SIG-M5 (cell line): ENCODE measurements around the gene SAMM50.

Experiments
- DNase-seq: peaks from one replicate; lab custom pipeline; 2025; lab: John Stamatoyannopoulos, UW

The SAMM50 gene

GRCh38 chr22:43945632-43946383, 9.4 kb upstream of the SAMM50 start:
- no peak for DNase-seq

GRCh38 chr22:43946384-43946667, 8.9 kb upstream of the SAMM50 start:
- no peak for DNase-seq

DNA sequence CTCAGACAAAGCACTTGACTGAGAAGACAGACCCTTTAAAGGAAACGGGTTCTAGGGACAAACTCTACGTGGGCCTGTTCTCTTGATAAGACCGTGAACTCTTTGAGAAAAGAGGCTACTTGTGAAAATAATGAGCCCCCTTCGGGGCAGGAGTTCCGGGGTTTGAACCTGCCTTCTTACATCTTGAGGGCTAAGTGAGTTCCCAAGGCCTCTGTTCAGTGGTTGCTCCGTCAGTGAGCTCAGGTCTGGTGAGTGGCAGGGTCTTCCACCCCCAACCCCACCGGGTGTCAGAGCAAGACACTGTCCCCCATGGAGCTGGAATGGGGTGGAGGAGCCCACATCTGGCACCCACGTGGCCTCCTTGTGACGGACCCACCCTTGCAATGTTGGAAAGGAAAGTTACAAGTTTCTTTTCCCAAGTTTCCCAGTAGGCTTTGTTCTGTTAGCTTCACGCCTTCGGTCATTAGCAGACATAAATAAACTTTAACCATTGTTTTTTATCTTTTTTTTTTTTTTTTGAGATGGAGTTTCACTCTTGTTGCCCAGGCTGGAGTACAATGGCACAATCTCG, 6.3 kb upstream of the SAMM50 start:
- DNase-seq, result no peak

- DNase-seq, result no peak
Observed at GRCh38 chr22:43951391-43951790, 3.9 kb upstream of the SAMM50 start.

GRCh38 chr22:43951966-43952365, 3.3 kb upstream of the SAMM50 start:
- DNase-seq, result no peak

GRCh38 chr22:43953988-43954785, 1.1 kb upstream of the SAMM50 start:
- DNase-seq, result no peak

DNA sequence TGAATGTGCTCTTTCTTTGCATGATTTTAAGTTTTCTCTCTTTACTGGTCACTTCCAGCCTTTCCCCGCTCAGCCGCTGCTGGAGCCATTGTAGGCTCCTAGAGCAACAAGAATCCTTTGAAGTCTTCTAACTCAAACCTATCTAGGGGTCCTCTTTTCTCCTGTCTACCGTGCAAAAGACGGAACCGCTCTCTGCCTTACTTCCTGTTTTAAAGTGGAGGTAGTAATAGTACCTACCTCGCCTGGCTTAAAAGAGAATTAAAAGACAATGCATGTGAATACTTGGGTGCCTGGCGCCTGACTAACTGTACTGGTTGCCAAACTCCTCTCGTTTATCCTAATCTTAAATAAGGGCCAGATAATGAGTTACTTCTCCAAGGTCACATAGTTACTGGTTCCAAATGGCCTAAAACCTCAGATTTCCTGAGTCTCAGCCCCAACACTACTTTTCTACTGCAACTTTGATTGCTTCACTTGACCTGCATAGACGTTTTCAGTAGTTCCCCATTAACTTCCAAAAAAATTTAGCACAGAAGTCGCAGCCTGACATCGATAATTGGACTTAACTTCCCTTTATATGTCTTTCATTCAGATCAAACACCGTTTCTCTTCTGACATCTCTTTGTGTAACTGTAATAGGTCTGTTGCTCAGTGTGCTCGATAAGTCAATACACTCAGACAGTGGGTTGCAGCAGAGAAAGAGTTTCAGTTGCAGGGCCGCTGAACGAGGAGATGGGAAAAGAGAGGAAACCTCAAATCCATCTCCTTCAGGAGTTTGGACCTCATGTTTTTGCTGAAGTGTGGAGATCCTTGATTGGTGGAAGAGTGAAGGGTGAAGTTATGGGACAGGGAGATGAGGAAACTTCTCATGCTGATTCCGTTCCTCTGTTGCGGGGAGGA, 891 bp downstream of the SAMM50 start:
- DNase-seq, result no peak

DNA sequence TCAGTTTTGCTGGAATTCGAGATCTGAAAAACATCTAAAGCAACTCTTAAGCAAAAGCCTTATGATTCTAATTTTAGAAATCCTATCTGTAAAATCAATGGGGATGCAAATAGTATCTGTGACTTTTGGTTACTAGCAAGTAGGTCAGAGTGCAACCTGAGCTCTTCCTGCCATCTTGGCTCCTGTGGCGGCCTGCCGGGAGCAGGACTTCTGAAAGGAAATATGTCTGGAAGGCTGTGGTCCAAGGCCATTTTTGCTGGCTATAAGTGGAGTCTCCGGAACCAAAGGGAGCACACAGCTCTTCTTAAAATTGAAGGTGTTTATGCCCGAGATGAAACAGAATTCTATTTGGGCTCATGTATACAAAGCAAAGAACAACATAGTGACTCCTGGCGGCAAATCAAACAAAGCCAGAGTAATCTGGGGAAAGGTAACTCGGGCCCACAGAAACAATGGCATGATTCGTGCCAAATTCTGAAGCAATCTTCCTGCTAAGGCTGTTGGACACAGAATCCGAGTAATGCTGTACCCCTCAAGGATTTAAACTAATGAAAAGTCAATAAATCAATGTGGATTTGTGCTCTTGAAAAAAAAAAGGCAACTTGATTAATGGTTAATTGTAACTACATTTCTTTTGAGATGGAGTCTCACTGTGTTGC, 1.7 kb downstream of the SAMM50 start:
- DNase-seq, result no peak

GRCh38 chr22:43957871-43958270, 2.6 kb downstream of the SAMM50 start:
- no peak for DNase-seq

DNA sequence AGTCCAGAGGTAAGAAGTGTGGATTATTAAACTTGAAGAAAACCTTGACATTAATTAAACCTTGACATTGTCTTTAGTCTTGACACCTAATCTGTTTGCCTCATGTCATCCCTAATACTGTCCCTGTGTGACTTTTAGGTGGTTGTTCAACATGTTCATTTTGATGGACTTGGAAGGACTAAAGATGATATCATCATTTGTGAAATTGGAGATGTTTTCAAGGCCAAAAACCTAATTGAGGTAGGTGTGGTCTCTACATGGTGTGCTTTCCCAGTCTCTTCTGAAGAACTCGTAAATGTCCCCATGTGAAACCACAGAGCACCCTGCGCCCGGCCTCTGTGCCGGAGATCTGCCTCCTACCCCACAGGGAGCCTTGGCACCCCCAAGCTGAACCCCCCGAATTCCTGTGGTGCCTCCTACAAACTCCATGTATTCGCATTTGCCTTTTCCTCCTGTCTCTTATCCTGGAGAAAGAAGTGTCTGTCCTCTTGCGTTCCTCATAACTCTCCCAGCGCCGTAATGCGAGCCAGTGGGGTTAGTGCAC, 9.1 kb downstream of the SAMM50 start:
- no peak for DNase-seq

GRCh38 chr22:43967069-43967468, 11.8 kb downstream of the SAMM50 start:
- no peak for DNase-seq

DNA sequence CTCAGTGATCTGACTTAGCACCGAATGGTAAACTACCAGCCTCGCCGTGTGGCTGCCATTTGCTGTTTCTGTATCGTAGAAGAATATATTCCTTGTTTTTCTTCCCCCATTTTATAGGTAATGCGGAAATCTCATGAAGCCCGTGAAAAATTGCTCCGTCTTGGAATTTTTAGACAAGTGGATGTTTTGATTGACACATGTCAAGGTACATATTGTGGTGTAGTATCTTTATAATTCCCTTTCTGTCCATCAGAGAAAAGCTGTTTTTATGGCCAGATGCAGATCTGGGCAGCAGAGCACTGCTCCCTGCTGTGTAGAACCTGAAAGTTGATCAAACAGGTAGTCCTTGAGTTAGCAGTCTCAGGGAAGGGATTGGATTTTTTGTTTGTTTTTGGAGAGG, 13.4 kb downstream of the SAMM50 start:
- no peak for DNase-seq

DNA sequence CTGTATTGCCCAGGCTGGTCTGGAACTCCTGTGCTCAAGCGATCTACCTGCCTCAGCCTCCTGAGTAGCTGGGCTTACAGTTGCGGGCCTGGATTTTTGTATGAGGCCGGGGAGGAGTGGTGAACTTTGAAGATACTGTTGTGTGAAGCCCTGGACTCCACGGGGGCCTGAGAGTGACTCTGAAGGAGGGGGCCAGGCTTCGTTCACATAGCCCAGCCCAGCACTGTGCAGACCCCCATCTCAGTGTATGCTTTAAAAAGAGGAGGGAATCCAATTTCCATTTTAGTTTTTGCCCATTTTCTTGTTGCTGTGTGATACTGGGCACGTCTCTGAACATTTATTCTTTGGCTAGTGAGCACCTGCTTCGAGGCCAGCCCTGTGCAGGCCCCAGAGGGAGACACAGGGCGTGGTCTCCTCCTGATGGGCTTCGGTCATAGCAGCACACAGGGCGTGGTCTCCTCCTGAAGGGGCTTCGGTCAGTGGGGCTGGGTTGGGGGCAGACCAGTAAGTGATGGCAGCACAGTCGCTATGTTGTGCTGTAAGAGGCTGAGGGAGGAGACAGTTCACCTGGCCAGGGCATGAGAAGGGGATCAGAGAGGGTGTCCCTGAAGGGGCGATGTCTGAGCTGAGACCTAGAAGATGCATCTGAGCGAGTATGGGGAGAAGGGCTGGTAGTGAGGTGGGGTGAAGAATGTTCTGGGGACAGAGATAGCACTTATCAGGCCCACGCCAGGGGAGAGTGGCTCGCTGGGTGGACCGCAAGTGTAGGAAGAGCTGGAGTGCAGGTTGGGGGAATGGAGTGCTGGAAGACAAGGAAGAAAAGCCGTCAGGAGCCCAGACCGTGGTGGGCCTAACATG, 14.0 kb downstream of the SAMM50 start:
- no peak for DNase-seq

DNA sequence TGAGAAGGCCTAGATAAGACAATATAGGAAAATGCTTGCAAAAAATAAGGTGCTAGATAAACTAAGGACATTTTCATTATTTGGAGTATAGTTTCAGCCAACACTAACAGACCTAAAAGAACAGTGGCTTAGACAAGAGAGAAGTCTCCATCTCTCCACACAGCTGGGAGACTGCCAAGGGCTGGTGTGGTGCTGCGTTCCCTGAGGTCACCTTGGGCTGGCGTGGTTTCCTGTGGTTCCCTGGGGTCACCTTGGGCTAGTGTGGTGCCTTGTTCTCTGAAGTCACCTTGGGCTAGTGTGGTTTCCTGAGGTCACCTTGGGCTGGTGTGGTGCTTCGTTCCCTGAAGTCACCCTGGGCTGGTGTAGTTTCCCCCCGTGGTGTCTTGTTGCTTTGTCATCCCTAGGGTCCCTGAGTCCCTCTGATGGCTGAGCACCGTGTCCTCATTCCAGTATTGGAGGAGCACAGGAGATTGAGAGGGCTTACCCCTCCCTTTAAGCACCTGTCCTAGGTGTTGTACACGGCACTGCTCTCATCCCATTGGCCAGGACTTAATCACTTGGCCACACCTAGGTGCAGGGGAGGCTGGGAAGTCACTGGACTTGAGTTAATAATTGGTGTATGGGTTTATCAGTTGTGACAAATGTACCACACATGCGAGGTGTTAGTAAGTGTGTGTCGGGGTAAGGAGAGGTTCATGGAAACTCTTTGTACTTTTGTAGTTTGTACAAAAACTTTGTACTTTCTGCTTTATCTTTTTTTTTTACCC, 14.9 kb downstream of the SAMM50 start:
- no peak for DNase-seq

DNA sequence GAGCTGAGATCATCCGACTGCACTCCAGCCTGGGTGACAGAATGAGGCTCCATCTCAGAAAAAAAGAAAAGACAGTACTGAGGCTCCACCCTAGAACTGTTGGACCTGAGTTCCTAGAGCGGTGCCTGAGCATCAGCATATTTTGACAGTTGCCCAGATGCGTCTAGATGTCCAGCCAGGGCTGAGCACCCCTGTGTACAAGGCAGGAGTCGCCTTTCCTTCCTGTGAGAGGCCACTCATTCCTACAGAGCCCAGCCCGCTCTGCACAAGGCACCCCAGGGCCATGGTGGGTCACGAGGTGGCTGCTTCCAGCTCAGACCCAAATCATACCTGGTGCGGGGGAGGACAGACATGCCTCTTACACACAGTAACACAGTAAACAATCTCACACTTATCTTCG, 15.9 kb downstream of the SAMM50 start:
- DNase-seq, result no peak

DNA sequence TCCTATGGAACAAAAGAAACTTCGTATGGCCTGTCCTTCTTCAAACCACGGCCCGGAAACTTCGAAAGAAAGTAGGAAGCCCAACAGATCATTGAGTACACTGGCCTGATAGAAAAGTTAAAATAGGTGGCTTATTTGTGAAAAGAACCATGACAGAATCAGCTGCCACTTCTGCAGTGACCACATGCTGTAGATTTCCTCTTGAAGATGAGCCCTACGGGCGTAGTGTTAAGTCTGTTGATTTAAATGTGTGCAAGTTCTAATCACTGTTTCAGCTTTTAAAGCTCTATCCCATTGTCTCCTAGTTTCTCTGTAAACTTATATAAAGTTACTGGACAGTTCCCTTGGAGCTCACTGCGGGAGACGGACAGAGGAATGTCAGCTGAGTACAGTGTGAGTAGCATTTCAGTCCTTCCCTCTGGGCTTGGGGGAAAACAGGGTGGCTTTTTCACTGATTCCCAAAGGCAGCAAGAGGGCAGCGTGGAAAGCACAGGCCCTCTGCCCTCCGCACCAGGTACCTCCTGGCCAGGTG, 17.8 kb downstream of the SAMM50 start:
- DNase-seq, result no peak

- no peak for DNase-seq
Observed at GRCh38 chr22:43974028-43974545, 18.8 kb downstream of the SAMM50 start.

- DNase-seq, result no peak
Observed at GRCh38 chr22:43975041-43975440, 19.8 kb downstream of the SAMM50 start.
